Subcutaneous adipose tissue (tissue), 4 donors: ENCODE results near the gene HERC4. TPM values are rescaled to one million over a fixed set of nuclear protein-coding genes. Genes with fewer than 3 reads are reported as not detected.

Experiments used
- total RNA-seq, 4 donors: library from RNA; depleted of rRNA; stranded (reverse); fragments of >200 nt; gene quantifications; one replicate each; pipeline ENCODE4 v1.1.0, GENCODE V29; 2016
- TF ChIP-seq, protein P1 (sequence below): fragments of 450-650 bp; IDR thresholded peaks from one replicate; pipeline ENCODE4 v1.5.1; 2016; ENCODE audit warnings: low read depth, mild to moderate bottlenecking, control low read depth, antibody characterized with exemption, moderate library complexity

The HERC4 gene
- total RNA-seq, 4 donors from 2014 or later: 57.7 to 80.8 (median 75.2) TPM

- TF ChIP-seq, protein P1, sequence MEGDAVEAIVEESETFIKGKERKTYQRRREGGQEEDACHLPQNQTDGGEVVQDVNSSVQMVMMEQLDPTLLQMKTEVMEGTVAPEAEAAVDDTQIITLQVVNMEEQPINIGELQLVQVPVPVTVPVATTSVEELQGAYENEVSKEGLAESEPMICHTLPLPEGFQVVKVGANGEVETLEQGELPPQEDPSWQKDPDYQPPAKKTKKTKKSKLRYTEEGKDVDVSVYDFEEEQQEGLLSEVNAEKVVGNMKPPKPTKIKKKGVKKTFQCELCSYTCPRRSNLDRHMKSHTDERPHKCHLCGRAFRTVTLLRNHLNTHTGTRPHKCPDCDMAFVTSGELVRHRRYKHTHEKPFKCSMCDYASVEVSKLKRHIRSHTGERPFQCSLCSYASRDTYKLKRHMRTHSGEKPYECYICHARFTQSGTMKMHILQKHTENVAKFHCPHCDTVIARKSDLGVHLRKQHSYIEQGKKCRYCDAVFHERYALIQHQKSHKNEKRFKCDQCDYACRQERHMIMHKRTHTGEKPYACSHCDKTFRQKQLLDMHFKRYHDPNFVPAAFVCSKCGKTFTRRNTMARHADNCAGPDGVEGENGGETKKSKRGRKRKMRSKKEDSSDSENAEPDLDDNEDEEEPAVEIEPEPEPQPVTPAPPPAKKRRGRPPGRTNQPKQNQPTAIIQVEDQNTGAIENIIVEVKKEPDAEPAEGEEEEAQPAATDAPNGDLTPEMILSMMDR: no peak
These were observed 97.8 kb downstream of the HERC4 start for GRCh38 chr10:67977251-67977650.

DNA sequence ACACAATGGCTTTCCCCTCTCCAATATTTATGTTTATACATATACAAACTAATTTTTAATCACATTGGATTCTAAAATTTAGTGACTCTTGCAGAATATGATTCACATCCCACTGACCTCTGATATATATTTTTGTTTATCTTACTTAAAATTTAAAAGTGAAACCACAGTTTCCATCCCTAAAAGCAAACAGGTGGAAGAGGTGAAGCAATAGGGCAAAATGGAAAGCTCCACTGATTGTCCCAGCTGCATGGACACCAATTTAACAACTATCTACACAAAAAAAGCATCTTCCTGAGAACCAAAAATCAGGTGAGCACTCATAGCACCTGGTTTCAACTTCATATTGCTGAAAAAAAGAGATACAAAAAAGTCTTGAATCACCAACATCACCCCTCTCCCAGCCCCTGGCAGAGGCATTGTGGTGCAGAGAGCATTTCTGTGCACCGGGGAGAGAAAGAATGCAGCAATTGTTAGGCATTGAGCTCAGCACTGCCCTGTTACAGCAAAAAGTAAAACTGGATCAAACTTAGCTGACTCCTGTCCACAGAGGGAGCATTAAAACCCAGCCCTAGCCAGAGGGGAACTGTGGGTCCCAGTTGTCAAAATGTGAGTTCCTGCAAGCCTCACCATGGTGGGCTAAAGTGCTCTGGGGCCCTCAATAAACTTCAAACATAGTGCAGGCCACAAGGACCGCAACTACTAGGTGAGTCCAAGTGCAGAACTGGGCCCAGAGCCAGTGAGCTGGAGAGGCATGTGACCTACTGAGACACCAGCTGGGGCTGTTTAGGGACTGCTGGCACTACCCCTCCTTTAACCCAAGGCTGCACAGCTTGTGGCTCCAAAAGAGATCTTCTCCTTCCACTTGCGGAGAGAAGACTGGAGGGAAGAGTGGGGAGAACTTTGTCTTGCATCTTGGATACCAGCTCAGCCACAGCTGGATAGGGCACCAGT lies 98.5 kb downstream of the HERC4 start:
- TF ChIP-seq, protein P1: no peak

DNA sequence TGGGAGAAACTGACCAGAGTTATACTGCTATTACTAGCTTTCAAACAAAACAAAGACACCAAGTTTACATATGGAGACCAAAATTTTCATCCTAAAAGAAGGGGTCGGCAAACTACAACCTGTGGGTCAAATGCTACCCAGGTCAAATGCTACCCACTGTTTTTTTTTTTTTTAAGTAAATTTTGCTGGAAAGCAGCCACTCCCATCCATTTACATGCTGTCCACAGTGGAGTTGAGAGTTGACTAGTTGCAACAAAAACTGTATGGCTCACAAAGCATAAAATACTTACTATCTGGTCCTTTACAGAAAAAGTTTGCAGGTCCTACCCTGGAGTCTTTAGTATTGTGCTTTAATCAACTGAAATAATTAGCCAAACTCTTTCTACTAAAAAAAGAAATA lies 99.2 kb downstream of the HERC4 start:
- TF ChIP-seq, protein P1: no peak

- TF ChIP-seq, protein P1: no peak
These were observed 103.8 kb downstream of the HERC4 start for GRCh38 chr10:67971311-67971710.

DNA sequence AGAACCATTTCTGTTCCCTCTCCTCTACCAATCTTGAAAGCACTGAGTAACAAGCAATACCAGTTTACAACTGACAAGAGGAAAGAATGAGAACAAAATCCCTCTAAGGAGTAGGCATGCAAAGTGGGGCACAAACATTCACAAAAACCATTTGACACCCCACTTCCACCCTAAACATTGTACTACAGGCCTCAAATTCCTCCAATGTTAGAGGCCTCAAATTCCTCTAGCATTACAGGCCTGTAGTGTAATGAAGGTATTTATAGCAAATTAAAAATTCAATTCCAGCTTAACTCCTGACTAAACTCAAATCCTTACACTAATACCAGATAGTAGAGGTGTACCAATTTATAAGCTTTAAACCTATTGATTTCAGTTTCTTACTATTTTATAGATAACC lies 105.2 kb downstream of the HERC4 start:
- TF ChIP-seq, protein P1: no peak

GRCh38 chr10:67965456-67965855 lies 109.6 kb downstream of the HERC4 start:
- TF ChIP-seq, protein P1: no peak

- TF ChIP-seq, protein P1: no peak
These were observed 115.1 kb downstream of the HERC4 start for GRCh38 chr10:67959839-67960476.
